Activated T-cell treated with anti-CD3 and anti-CD28 coated beads, Interleukin-2, amount 50 U/mL, for 72 hours (primary cell): ENCODE results near the gene STAT2. TPM values are rescaled to one million over a fixed set of nuclear protein-coding genes. Genes with fewer than 3 reads are reported as not detected.

ENCODE experiments used
- ATAC-seq, 2 donors: fragments of 150-1000 bp; cut with Tn5 transposase; replicated peaks in 1 of 2; 2 replicates each; pipeline ENCODE4 v1.10.0; 2021; ENCODE audit warnings: moderate library complexity in 2 of 2, mild to moderate bottlenecking in 1 of 2
- DNase-seq, 2 donors: peaks; one replicate each; pipeline ENCODE4 v3.0.0; 2021 to 2022; ENCODE audit warnings: mixed read lengths in 1 of 2
- H3K27ac Mint-ChIP-seq: one replicate; pipeline ENCODE4 v1.8.0; 2022; ENCODE audit warnings: mild to moderate bottlenecking, moderate library complexity, mixed read lengths
- H3K27me3 Mint-ChIP-seq: one replicate; pipeline ENCODE4 v1.8.0; 2022; ENCODE audit warnings: low read depth, mixed read lengths
- H3K36me3 Mint-ChIP-seq, 2 donors: one replicate each; pipeline ENCODE4 v1.8.0; 2022; ENCODE audit warnings: mixed read lengths in 2 of 2, mild to moderate bottlenecking in 1 of 2; ENCODE audit not compliant: insufficient read depth in 2 of 2
- H3K4me1 Mint-ChIP-seq: one replicate; pipeline ENCODE4 v1.8.0; 2022; ENCODE audit warnings: low read depth, mixed read lengths
- H3K4me3 Mint-ChIP-seq, 2 donors: one replicate each; pipeline ENCODE4 v1.8.0; 2022; ENCODE audit warnings: mild to moderate bottlenecking in 2 of 2, mixed read lengths in 2 of 2, moderate library complexity in 2 of 2
- H3K9me3 Mint-ChIP-seq, 2 donors: one replicate each; pipeline ENCODE4 v1.8.0; 2022; ENCODE audit warnings: mixed read lengths in 2 of 2
- total RNA-seq, 2 donors: library from RNA; stranded (reverse); gene quantifications; one replicate each; pipeline ENCODE4 v1.2.3, GENCODE V29; 2022

Gene STAT2
- total RNA-seq, 2 donors from 2014 or later: 121 to 142 TPM

DNA sequence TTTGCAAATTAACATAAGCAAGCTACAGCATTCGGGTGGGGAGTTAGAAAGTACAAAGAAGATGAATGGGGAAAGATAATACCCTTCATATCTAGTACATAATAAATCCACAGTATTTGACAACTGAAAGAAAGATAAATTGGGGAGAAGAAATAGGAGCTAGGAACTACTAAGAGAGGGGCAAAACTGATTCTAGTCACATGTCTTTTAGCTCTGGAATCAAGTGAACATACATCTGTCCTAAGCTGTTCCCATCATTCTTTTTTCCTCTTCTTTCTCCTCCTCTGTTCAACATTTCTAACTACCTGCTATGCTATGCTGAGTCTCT, 18.0 kb upstream of the STAT2 start:
- H3K4me1 Mint-ChIP-seq: peaks cover 8% of the 10 kb centered on the region
- no peak for ATAC-seq
- no peak overlapping the region for H3K27ac Mint-ChIP-seq
- peaks cover 0 to 2% of the 10 kb centered on the region in 2 donors for H3K36me3 Mint-ChIP-seq
- H3K4me3 Mint-ChIP-seq: no peak overlapping the region
- no peaks in the 10 kb centered on the region for H3K27me3 Mint-ChIP-seq
- peaks cover 0 to 5% of the 10 kb centered on the region in 2 donors for H3K9me3 Mint-ChIP-seq
- no peak for DNase-seq

DNA sequence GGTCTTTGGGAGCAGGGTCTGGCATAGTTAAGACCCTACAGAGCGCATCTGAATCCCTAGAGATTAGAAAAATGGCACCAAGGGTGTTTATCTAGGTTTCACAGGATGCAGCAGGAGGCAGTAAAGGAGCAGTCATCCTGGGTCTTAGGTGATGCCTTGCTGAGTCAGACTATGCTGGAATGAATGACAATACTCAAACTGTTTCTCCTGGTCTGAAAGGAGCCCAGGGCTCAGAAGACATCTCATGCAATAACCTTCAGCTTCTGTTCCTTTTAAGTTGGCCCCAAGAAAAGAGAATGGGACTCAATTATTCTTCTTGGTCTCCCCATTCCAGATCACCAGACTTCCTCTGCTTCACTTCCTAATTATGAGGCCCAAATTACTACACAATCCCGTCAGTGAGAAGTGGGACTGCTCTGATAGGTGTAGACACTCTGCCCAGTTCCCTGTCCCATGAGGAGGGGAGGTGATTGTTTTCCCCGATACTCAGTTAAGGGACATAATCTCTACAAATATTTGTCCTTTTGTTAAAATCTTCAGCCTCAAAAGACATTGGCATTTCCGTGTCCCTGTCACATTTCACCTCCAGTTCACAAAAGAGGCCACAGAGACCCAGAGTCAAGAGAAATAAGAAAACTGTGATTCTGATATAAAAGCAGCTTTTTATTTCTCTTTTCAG, 17.5 kb upstream of the STAT2 start:
- Mint-ChIP-seq H3K4me1 (peaks cover 8% of the 10 kb centered on the region), H3K36me3 (peaks cover 0 to 2% of the 10 kb centered on the region in 2 donors), H3K27ac (no peak overlapping the region), H3K9me3 (peaks cover 0 to 5% of the 10 kb centered on the region in 2 donors), H3K27me3 (no peaks in the 10 kb centered on the region), H3K4me3 (no peak overlapping the region)
- ATAC-seq (peak; percentile 69 to 94), DNase-seq (no peak)

DNA sequence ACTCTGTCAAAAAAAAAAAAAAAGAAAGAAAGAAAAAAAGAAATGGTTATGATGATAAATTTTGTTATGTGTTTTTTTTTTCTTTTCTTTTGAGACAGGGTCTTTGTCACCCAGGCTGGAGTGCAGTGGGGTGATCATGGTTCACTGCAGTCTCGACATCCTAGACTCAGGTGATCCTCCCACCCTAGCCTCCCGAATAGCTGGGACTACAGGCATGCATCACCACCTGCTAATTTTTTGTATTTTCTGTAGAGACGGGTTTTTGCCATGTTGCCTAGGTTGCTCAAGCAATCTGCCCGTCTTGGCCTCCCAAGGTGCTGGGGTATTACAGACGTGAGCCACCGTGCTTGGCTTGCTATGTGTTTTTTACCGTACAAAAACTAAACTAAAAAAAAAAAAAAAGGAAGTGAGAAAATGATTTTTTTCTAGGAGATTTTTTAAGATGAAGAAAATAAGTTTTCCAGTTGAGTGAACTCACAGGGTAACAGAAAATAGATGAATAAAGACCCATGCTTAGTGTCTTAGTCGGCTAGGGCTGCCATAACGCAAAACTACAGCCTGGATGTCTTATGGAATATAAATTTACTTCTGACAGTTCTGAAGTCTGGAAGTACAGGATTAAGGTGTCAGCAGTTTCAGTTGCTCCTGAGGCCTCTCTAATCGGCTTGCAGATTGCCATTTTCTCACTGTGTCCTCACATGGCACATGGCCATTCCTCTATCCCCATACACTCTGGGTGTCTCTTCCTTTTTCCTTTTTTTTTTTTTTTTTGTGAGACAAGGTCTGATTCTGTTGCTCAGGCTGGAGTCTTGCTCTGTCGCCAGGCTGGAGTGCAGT, 15.9 kb upstream of the STAT2 start:
- Mint-ChIP-seq H3K4me3 (no peak overlapping the region), H3K27me3 (no peaks in the 10 kb centered on the region), H3K9me3 (peaks cover 0 to 5% of the 10 kb centered on the region in 2 donors), H3K4me1 (peaks cover 8% of the 10 kb centered on the region), H3K27ac (no peak overlapping the region), H3K36me3 (peaks cover 0 to 2% of the 10 kb centered on the region in 2 donors)
- DNase-seq (no peak), ATAC-seq (no peak)

- DNase-seq (no peak), ATAC-seq (no peak)
- H3K9me3 Mint-ChIP-seq: peaks cover 0 to 5% of the 10 kb centered on the region in 2 donors
- no peak overlapping the region for H3K4me3 Mint-ChIP-seq
- peaks cover 8% of the 10 kb centered on the region for H3K4me1 Mint-ChIP-seq
- H3K27me3 Mint-ChIP-seq: no peaks in the 10 kb centered on the region
- H3K36me3 Mint-ChIP-seq: peaks cover 0 to 2% of the 10 kb centered on the region in 2 donors
- no peak overlapping the region for H3K27ac Mint-ChIP-seq
Measured at GRCh38 chr12:56374726-56375597, 15.1 kb upstream of the STAT2 start.

DNA sequence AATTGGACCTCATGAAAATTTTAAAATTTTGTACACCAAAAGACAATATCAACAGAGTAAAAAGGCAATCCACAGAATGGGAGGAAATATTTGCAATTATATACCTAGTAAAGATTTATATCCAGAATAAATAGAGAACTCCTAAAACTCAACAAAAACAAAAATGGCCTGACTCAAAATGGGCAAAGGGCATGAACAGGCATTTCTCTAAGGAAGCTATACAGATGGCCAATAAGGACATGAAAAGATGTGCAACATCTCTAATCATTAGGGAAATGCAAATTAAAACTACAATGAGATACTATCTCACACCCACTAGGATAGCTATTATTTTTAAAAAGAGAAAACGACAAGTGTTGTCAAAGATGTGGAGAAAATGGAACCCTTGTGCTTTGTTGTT, 13.6 kb upstream of the STAT2 start:
- H3K36me3 Mint-ChIP-seq: peaks cover 0 to 2% of the 10 kb centered on the region in 2 donors
- no peaks in the 10 kb centered on the region for H3K27me3 Mint-ChIP-seq
- H3K4me3 Mint-ChIP-seq: no peak overlapping the region
- H3K9me3 Mint-ChIP-seq: peaks cover 0 to 5% of the 10 kb centered on the region in 2 donors
- no peak for ATAC-seq
- H3K27ac Mint-ChIP-seq: no peak overlapping the region
- H3K4me1 Mint-ChIP-seq: peaks cover 8% of the 10 kb centered on the region
- no peak for DNase-seq

DNA sequence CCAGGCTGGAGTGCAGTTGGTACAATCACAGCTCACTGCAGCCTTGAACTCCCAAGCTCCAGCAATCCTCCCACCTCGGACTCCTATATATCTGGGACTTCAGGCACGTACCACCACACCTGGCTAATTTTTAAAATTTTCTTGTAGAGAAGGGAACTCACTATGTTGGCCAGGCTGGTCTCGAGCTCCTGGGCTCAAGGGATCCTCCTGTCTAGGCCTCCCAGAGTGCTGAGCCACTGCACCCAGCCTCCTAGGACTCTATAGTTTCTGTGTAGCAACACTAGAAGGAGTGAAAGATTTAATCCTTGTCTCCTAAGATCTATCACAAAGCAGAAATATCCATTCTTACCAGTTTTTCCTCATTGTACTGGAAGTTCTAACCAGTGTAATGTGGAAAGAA, 7.0 kb upstream of the STAT2 start:
- Mint-ChIP-seq H3K4me1 (no peaks in the 10 kb centered on the region), H3K27me3 (no peaks in the 10 kb centered on the region), H3K36me3 (no peaks in the 10 kb centered on the region), H3K27ac (no peak overlapping the region), H3K4me3 (no peak overlapping the region), H3K9me3 (no peaks in the 10 kb centered on the region)
- ATAC-seq (no peak), DNase-seq (no peak)

- no peaks in the 10 kb centered on the region for H3K9me3 Mint-ChIP-seq
- peaks cover 38% of the 10 kb centered on the region for H3K4me1 Mint-ChIP-seq
- no peak for DNase-seq
- H3K27me3 Mint-ChIP-seq: no peaks in the 10 kb centered on the region
- peak within 1 kb of the TSS; percentile 22 for H3K27ac Mint-ChIP-seq
- H3K4me3 Mint-ChIP-seq: peak within 1 kb of the TSS; percentile 88 to 94
- ATAC-seq: no peak
- H3K36me3 Mint-ChIP-seq: peaks cover 0 to 5% of the 10 kb centered on the region in 2 donors
Measured at GRCh38 chr12:56362130-56363059, 2.5 kb upstream of the STAT2 start, which contains the start of gene APOF. Gene APOF, minus strand, starts transcription at chr12:56362857. Its CDS starts 112 bp downstream, at chr12:56362745.

GRCh38 chr12:56361487-56362129, 1.7 kb upstream of the STAT2 start:
- H3K27ac Mint-ChIP-seq: peak overlapping the region; percentile 94
- DNase-seq (no peak), ATAC-seq (no peak)
- no peaks in the 10 kb centered on the region for H3K9me3 Mint-ChIP-seq
- peaks cover 38% of the 10 kb centered on the region for H3K4me1 Mint-ChIP-seq
- H3K4me3 Mint-ChIP-seq: peak overlapping the region; percentile 88 to 94
- peaks cover 0 to 5% of the 10 kb centered on the region in 2 donors for H3K36me3 Mint-ChIP-seq
- H3K27me3 Mint-ChIP-seq: no peaks in the 10 kb centered on the region

GRCh38 chr12:56358836-56359532, 923 bp downstream of the STAT2 start:
- ATAC-seq (no peak), DNase-seq (no peak)
- Mint-ChIP-seq H3K27me3 (no peaks in the 10 kb centered on the region), H3K36me3 (peaks cover 7 to 17% of the 10 kb centered on the region in 2 donors), H3K27ac (peak overlapping the region; percentile 96), H3K4me1 (peaks cover 38% of the 10 kb centered on the region), H3K9me3 (no peaks in the 10 kb centered on the region), H3K4me3 (peak overlapping the region; percentile 88 to 94)

DNA sequence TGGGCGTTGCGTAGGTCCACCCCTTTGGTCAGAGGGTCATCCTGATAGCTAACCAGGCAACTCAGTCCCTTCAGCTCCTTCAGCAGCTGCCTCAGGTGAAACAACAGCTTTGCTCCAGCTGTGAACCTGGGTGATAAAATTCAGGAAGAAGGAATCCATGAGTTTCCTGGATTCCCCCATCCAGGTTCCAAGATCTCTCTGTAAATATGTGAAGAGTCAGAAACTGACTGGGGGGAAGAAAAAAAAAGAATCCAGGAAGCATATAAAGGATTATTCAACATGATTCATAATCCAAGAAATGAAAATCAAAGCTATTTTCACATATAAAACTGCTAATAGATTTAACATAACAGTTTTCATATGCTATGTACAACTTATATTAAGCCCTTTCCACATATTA, 8.6 kb downstream of the STAT2 start:
- no peak overlapping the region for H3K27ac Mint-ChIP-seq

DNA sequence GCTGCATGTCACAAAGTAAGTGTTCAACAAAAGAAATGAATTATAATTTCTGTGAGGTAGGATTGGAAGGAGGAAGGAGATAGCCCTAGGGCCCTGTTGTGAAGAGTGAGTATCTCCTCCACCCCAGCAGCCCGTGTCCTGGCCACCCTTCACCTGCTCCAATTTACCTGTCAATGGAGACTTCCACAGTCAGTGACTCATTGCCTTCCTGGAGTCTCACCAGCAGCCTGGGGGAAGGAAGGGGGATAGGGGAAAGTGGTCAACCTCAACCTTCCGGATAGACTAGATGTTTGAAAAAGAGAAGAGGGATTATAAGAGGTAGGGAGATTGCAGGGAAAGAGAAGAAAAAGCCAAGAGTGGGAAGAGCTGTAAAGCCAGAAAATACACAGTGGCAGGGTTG, 9.2 kb downstream of the STAT2 start:
- Mint-ChIP-seq H3K27me3 (no peaks in the 10 kb centered on the region), H3K27ac (no peak overlapping the region), H3K36me3 (peaks cover 14 to 31% of the 10 kb centered on the region in 2 donors), H3K4me3 (no peak overlapping the region), H3K9me3 (no peaks in the 10 kb centered on the region), H3K4me1 (no peaks in the 10 kb centered on the region)
- no peak for ATAC-seq
- DNase-seq: no peak

More for the DNA sequence above, 8.6 kb downstream of the STAT2 start:
- no peak for DNase-seq
- Mint-ChIP-seq H3K4me1 (no peaks in the 10 kb centered on the region), H3K4me3 (no peak overlapping the region), H3K9me3 (no peaks in the 10 kb centered on the region), H3K36me3 (peaks cover 17 to 30% of the 10 kb centered on the region in 2 donors), H3K27me3 (no peaks in the 10 kb centered on the region)
- ATAC-seq: no peak
